Stimulated activated CD4-positive, alpha-beta T cell treated with anti-CD3 and anti-CD28 coated beads, Interleukin-15, amount 100 ng/mL, for 1 hour (primary cell): Measurements from ENCODE around the gene MARVELD1.

Source experiments
- DNase-seq, 2 donors: peaks; one replicate each; pipeline ENCODE4 v3.0.0-alpha.2; 2020; ENCODE audit warnings: low read depth in 1 of 2, low spot score in 1 of 2

The MARVELD1 gene

DNA sequence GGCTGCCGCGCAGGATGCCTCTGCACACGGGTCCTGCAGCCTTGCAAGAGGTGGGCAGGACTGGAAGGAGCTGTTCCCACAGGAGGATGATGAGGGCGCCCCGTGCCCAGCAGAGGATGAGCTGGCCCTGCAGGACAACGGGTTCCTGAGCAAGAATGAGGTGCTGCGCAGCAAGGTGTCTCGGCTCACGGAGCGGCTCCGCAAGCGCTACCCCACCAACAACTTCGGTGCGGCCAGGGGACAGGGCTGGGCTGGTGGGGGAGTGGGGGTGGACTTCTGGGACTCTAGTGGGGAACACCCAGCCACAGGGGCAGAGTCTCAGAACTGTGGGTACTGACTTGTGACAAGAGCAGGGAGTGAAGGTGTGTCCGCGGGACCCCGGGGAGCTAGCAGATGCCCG lies 39.4 kb downstream of the MARVELD1 start:
- no peak for DNase-seq

DNA sequence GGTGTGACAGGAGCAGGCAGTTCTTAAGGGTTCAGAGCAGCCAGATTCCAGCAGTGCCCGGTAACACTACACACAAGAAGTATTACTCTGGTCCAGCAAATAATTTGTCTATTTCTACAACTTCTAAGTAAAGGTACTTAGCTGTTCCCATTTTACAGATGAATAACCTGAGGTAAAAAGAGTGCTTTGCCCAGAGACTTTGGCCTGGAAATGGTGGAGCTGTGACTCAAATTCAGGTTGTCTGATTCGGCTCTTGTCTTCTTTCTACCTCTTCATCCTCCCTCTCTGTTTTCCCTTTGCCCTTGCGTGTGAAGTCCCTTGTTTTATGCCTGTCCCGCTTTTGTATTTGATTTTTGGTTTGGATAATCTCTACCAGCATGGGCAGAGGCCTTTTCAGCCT lies 41.2 kb downstream of the MARVELD1 start:
- no peak for DNase-seq

DNA sequence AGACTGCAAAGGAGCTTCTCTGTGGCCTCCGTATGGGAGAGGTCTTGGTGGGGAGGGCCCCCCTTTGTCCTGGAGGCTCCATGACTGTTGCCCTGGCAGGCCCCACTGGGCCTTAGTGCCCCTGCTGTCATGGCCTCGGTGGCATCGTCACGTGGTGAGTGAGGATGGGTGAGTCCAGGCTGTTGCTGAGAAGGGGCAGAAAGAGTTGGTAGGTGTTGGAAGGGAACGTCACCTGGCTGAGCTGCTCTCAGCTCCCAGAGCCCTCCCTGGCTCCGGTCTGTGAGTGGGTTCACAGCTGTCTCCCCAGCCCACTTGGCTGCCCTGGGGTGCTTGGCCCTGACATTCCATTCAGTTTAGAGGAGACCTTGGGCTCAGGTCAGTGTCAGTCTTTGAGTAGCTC lies 42.2 kb downstream of the MARVELD1 start:
- DNase-seq: no peak

DNA sequence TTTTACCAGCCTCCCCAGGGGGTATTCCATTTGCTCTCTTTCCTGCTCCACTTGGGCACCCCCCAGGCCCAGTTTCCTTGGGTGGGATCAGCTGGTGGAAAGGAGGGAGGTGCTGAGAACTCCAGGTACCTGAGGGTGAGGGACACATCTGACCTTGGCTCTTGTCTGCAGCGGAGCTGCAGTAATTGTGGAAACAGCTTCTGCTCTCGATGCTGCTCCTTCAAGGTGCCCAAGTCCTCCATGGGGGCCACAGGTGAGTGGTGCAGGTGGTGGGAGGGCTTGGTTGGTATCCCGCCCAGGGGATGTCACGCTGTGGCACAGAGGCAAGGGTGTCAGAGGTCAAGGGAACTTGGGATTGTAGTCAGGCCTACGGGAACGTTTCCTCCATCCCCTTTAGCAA lies 43.9 kb downstream of the MARVELD1 start:
- DNase-seq: no peak

DNA sequence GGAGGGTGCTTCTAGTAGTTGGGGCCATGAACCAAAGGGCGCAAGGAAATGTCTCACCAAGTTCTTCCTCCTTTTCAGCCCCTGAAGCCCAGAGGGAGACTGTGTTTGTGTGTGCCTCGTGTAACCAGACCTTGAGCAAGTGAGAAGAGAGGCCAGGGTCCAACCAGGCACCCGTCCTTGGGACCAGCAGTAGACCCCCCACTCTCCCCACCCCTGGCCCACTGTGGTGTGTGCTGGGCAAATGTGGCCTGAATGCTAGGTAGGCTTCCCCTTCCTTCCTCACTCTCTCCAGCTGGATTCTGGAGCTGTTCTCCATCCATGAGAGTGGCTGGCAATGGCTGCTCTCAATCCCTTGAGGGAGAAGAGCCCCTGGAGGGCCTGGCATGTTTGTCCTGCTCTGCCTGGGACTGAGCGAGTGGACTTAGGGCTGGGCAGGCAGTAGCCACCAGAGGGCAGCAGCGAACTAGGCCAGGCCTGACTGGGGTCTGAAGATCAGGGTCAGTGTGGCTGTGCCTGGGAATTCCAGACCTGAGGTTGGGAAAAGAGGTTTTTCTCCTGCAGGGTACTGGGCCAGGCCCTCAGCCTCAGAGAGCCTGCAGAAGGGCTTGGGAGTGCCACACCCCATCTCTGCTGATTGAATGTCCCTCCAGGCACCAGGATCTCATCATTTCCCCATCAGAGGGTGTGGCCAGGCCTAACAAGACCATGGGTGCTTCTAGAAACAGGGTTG lies 45.8 kb downstream of the MARVELD1 start:
- DNase-seq: peak in 1 of 2 donors; percentile 17

DNA sequence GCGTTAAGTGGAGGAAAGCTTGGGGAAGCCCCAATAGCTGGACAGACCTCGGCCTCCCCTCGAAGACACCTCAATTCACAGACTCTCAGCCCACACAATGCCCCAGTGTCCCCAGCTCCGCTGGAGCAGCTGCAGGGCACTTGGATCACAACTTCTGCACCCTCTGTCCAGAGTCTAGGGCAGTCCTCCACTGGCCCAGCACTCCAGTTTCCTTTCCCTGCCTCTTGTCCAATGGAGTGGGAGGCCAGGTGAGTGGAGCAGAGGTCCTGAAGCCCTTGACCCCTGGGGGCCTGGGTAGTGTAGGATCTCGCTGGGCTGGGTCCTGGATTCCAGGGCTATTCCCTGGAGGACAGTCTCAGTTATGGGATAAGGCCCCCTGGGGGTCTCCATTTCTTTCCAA lies 46.4 kb downstream of the MARVELD1 start:
- DNase-seq: no peak

DNA sequence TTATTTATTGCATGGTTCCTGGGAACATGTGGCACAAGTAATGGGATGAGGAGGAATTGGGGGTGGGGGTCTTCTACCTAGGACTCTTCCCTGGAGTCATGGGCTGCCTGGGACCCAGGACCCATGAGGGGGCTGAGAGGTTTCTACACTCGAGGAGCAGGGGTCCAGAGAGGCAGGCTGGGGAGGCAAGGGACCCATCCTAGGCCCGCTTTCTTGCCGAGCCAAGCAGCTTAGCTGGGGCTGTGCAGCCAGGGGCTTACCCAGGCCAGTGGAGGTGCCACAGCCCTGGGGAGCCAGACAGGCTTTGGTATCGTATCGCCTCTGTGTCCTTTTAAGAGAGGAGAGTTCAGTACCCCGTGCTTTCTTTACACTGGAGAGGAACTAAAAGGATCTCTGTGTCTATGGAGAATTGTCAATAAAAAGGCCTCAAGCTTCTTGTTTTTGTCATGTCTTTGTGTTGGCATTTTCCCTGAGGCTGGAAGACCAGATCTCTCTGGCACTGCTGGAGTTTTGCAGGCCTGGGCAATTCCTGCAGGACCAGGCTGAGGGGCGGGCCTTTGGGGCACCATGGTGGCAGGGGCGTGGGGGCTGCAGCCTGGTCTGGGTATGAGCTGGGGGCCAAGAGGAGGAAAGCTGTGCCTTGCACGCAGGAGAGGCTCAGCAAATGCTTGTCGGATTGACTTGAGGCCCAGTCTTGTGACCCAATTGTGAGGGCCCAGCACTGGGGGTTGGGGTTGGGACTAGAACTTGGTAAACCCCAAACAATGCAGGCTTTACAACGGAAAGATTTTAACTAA lies 47.1 kb downstream of the MARVELD1 start:
- DNase-seq: no peak

DNA sequence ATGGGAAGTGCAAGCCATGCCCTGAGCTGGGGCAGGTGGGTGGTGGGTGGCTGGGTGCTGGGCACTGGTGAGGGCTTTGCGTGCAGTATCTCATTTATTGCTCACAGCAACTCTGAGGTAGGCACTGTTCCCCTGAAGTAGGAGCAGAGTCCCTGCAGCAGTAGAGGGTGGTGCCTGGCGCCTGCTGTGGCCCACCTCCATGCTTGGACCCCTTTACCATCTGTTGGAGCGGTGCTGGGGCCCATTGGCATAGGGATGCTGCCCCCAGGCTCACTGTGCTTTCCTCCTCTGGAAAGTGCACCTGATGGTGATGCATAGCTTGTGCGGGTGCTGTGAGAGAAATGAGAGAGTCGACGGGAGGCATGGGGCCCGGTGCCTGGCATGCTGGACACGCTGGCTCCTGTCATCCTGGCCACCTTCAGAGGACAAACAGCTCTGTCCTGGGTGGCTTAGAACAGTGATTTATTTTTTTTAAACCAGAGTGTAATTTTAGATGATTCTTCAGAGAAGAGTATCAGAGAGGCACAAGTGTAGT lies 47.9 kb downstream of the MARVELD1 start:
- no peak for DNase-seq

DNA sequence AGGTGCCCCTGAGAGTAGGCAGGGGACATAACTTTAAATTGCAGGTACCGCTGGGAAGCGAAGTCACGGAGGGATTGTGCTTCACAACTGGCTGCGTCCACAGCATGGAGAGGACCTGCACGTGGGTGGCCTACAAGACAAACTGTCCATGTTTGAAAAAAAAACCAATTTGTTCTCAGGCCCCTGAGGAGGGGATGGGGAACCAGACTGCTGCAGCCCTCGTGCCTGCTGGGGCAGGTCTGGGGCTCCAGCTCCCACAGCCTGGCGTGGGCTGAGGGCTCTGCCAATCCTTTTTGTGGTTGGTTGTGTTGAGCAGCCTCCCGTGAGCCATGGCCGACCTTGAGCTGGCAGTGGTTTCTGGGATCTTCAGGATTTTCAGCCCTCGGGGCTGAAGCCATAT lies 48.5 kb downstream of the MARVELD1 start:
- no peak for DNase-seq

DNA sequence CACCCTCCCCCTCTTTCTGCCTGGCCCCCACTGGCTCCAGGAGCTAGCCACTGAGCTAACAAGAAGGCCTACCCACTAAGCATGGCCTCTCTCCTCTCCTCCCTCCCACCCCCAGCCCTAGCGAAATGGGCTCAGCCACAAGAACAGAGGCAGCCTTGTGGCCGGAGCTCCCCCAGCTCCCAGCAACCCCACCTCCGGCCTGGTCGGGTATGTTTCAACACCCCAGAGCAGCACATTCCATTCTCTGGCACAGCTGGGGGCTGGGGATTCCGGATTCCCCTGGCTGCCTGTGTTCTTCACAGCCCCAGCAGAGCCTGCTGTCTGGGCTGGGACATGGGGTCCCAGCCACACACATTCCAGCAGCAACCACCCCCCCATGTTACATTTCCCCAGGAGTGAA lies 49.3 kb downstream of the MARVELD1 start:
- no peak for DNase-seq

DNA sequence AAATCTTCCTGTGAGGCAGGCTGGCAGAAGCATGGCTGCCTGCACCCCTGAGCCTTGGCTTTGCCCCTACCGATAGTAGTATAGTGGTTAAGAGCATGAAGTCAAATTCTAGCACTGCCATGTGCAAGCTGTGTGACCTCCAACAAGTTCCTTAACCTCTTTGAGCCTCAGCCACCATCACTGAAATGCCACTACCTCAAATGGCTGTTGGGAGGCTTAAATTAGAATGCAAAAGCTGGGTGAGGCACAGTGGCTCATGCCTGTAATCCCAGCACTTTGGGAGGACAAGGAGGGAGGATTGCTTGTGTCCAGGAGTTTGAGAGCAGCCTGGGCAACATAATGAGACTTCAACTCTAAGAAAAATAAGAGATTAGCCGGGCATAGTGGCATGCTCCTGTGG lies 49.9 kb downstream of the MARVELD1 start:
- no peak for DNase-seq

DNA sequence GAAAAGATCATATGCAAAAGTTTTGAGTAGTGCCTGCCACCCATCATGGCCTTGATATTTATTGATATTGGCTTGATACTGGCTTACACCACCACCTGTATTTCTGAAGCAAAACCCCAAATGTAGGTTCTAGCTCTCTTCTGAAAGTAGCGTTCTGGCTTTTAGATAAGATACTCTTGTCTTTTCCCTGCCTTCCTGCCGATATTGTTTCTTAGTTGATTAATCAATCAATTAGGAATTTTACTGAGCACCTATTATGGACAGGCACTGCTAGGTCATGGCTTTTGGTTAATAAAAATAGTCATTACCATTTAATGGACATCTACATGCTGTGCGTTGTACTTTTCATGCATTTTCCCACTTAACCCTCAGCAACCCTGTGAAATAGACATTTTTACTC lies 50.4 kb downstream of the MARVELD1 start:
- no peak for DNase-seq

DNA sequence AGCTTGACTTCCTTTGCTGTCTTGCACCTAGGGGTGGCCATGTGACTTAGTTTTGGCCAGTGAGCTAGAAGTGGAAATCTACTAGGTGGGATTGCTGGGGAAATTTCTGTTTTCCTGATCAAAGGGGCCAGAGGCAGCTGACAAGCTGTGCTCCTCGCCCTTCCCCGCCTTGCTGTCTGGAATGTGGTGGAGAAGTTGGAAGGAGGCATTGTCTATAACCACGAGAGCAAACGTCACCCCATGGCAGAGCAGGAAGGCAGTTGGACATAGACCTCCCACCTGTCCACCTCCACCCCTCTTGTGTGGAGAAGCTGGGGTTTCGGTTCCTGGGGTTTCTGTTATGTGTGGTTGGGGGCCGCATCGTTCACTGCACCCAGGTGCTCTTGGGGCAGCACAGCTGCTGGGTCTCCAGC lies 51.0 kb downstream of the MARVELD1 start:
- DNase-seq: no peak

DNA sequence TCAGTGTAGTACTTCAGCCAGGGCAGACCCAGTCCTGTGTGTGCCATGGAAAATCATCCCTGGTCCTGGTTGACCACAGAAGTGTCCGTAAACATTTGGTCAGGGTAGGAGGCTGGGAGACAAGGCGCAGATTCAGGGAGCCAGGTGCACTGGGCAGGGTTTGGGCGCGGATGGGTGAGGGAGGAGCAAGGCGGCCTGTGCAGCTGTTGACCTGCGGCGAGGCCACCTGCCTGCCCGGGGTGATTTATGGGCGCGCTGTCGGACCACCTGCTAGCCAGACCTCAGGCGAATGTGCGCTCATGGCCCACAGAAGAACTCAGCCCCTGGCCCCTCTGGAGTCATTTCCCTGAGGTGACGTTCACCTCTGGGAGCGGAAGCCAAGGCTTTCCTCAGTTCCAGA lies 51.7 kb downstream of the MARVELD1 start:
- DNase-seq: no peak

DNA sequence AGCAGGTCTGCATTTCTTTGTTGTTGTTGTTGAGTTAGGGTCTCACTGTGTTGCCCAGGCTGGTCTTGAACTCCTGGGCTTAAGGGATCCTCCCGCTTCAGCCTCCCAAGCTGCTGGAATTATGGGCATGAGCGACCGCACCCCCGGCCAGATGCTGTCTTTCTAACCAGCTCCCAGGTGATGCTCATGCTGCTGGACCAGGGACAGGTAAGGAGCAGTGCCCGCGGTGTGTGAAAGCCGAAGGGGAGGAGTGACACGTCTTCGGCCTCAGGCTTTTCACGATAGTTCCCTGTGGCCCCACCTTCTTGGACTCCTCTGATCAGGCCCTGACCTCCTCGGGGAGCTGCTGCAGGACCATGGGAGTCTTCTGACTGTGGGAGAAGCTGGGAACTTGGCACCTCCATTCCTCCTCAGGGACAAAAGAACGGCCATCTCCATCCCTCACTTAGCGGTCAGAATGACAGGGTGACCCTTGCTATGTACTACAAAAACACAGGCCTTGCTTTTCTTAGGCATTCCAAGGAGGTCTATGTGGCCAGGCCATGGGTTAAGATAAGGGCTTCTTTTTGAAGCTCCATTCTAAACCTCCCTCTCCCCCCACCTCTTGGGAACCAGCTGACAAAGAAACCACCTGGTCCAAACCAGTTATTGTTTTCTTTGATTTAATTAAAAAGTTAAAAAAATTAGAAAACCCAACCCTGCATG lies 52.7 kb downstream of the MARVELD1 start:
- DNase-seq: no peak

DNA sequence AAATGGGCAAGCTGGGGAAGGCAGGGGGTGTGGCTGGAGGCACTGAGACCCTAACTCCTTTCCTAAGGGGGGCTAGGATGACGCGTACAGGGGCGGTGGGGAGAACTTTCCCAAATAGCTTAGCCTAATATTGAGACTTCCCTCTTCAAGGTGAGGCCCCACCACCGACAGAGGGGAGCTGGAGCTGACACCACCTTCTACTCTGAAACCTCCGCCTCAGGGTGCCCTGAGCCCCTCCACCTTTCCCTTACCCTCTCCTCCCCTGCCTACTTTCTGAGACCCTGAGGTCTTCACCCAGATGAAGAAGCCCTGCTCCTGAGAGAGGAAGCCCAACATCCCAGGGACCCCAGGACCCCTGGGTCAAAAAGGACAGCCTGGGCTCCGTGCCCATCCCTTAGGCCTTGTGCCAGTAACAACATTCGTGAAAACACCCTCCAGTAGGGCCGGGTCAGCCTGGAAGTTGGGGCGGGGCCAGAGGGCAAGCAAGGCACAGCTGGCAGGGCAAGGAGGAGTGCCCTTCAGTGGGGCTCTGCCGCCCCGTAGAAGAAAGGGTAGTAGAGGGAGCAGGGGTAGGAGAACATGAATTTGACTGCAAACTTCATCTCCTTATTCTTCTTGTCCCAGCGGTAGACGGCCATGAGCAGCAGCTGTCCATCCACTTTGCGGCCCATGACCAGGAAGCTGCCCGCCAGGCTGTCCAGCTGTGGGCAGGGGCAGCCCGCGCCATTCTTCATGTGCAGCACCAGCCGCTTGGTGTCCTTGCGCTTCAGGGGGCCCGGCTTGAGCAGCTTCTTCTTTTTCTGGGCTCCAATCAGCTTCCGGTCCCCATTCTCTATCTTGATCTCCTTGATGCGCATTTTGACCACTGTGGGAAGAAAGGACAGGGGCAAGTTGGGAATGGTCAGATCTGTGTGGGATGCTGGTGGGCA lies 53.7 kb downstream of the MARVELD1 start:
- DNase-seq: no peak
